HG02970 (cell line): Measurements from ENCODE around the gene PNMA6F.
"Not testable (repeated sequence)": the region's sequence is repeated elsewhere in the genome, so short reads cannot be mapped to it uniquely, and the experiment has no call there.

ENCODE experiments used
- ATAC-seq: cut with Tn5 transposase; IDR thresholded peaks from one replicate; pipeline ENCODE4 v1.9.1; 2021; ENCODE audit warnings: mild to moderate bottlenecking, moderate library complexity, moderate number of reproducible peaks; ENCODE audit not compliant: unreplicated experiment, low FRiP score

PNMA6F gene

DNA sequence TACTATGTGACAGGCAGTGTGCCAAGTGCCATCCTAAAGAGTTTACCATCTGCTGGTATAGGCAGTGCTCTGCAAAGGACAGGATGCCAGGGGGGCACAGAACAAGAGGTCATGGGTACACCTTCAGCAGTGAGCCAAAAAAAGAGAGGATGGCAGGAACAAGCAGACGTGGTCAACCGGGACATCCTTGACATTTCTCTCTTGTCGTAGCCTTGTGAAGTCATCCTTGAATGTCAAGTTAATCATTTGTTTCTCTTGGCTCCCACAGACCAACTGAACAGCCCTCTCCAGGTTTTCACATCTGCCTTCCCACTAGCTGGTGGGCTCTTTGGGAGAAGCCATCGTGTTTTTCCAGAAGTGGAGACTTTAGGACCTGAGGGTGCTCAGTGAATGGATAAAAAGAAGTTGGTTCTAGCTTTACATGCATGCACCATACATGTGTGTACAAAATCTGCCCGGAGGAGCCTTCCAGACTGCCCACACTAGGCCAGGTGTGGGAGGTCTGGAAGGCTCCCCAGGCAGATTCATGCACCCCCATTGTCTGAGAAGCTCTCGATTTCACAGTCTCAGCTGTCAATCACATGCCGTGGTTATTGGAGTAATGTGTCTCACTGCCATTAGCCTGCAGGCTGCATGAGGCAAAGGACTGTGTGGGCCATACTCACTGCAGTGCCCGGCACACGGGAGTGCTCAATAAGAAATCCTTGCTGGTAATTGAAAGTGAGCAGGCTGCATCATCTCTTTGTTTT is 16.4 kb downstream of the PNMA6F start:
- no peak for ATAC-seq

GRCh38 chrX:153303276-153304262 is 18.0 kb downstream of the PNMA6F start:
- ATAC-seq = no peak

DNA sequence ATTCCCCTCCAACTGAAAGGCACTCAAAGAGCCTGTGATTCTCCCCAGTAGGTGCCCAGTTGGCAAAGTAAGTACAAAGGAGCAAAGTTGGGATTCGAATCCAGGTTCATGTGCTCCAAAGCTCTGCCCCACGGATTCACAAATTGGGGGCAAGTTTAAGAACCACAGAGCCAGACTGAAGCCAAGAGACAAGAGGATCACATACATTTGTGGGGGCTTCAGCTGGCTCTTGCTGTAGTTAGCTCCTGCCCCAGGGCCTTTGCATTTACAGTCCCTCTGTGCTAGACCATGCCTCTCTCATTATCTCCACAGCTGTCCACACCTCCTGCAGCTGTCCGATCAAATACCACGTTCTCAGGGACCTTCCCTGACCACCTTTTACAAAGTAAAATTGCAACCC is 18.8 kb downstream of the PNMA6F start:
- no peak for ATAC-seq

DNA sequence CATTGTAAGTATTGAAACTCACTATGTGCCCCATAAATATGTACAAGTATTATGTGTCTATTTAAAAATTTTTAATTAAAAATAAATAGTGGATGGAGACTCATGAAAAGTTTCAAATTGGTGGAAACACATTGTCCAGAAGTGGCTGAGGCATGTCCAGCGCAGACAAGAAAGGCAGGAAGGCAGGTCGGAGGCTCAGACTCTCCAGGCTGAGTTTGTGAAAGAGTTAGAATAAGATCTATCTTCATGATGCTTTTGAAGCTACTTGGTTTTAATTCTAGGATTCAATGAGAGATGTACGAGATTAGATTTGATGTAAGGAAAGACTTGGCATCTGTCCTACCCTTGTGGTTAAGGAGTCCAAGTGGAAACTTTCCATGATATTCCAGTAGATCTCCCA is 19.8 kb downstream of the PNMA6F start:
- no peak for ATAC-seq

DNA sequence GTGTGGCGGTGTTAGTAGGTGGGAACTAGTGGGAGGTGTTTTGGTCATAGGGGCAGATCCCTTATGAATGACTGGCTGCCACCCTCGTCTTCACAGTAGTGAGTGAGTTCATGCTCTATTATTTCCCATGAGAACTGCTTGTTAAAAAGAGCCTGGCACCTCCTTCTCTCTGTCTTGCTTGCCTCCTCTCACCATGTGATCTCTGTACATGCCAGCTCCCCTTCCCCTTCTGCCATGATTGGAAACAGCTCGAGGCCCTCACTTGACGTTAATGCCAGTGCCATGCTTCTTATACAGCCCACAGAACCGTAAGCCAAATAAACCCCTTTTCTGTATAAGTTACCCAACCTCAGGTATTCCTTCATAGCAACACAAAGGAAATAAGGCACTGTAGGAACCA is 21.7 kb downstream of the PNMA6F start:
- no peak for ATAC-seq

DNA sequence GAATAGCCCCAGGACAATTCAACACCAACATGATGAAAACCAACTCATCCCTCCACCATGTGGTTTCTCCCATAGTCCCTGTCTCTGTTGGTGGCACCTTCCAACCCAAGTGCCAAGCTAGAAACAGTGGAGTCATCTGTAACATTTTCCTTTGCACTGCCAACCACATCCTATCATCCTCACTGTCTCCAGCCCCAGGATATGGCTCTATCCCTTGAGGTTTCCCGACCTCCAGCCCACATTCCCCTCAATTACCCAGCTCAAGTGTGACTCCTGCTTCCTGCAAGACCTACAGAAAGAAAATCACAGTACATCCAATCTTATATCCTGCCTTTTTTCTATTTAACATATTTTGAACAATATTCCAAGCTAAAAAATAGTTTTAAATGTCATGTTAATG is 24.2 kb downstream of the PNMA6F start:
- no peak for ATAC-seq

GRCh38 chrX:153293485-153294071 is 28.0 kb downstream of the PNMA6F start:
- ATAC-seq = not testable (repeated sequence)

DNA sequence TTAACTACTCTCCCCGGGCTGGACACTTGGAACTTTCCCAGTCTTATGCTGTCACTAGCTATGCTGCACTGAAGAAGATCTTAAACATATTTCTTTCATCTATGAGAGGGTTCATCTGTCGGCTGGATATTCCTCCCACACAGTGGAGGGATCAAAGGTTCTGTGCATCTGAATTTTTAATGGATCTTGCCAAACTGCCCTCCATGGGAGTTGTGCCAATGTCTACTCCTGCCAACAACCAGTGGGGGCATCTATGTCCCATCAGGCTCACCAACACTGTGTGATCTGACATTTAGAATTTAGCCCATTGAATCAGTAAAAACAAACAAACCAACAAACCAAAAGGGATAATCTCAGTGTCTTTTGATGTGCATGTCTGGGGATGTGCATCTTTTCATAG is 32.8 kb downstream of the PNMA6F start:
- ATAC-seq = not testable (repeated sequence)

DNA sequence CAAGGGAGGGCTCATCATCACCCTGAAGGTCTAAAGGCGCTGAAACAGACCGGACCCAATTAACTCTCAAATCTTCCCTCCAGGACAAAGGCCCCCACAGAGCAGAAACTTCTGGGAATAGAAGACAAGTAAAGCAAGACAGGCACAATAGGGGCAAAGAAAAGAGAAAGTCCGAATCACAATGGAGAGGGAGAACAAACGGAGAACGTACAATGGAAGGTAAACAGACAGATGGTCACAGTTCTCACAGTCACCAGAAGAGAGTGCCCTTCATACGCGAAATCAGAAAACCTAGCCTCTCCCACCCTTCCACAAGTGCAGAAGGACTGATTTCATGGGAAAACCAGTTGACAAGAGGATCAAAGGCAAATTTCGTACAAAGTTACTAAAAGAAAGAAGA is 35.9 kb downstream of the PNMA6F start:
- ATAC-seq = not testable (repeated sequence)

GRCh38 chrX:153283982-153284381 is 37.6 kb downstream of the PNMA6F start:
- not testable (repeated sequence) for ATAC-seq

DNA sequence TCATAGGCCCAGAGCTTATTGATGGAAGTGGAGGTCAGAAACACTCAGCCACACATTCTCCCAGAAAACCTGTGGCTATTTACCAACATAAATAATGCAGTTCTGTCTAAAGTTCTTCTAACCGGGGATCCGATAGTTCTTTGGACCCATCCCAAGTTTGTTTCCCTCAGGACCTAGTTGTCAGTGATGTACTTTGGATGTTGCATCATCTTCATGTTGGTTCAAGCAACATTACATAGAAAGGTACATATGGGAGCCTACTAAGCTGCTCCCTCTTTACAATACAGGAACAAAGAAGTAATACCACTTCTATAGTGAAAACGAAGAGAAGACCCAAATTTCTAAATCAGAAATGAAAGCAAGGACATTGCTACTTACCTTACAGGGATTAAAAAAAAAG is 39.8 kb downstream of the PNMA6F start:
- not testable (repeated sequence) for ATAC-seq

DNA sequence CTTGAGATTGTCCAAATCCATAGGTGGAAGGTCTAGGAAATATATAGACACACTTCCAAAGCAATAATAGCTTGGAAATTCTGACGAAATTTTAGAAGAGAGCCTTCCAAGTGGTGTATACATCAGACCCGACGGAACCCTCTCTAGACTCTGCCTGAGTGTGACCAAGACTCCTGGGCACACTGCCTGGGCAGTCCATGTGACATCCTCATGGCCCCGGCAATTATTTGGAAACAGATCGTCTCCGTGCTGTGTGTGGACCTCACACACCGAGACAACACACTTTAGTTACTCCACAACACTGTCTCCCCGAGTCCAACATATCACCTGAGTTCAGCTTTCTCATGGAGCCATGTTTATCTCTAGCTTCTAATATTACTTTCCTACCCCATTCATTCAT is 42.3 kb downstream of the PNMA6F start:
- ATAC-seq = not testable (repeated sequence)

DNA sequence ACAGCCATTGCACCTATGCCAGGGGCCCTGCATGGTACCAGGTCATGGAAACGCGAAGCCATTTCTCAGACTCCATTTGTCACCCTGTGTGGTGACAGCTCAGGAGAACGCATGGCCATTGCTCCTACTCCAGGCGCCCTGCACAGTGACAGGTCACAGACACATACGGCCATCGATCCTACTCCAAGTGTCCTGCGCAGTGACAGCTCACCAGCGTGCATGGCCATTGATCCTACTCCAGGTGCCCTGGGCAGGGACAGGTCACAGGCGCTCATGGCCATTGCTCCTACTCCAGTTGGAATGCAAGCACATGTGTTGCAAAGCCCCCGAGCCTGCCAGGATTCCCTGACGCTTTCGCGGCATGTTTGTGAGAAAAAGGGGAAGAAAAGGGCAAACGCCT is 45.5 kb downstream of the PNMA6F start:
- ATAC-seq = not testable (repeated sequence)

DNA sequence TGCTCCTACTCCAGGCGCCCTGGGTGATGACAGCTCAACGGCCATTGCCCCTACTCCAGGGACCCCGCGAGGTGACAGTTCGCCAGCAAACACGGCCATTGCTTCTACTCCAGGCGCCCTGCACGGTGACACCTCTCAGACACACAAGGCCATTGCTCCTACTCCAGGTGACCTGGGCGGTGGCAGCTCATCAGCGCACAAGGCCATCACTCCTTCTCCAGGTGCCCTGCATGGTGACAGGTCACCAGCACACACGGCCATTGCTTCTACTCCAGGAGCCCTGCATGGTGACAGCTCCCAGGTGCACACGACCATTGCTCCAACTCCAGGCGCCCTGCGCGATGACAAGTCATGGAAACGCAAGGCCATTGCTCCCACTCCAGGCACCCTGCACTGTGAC is 46.1 kb downstream of the PNMA6F start:
- not testable (repeated sequence) for ATAC-seq

DNA sequence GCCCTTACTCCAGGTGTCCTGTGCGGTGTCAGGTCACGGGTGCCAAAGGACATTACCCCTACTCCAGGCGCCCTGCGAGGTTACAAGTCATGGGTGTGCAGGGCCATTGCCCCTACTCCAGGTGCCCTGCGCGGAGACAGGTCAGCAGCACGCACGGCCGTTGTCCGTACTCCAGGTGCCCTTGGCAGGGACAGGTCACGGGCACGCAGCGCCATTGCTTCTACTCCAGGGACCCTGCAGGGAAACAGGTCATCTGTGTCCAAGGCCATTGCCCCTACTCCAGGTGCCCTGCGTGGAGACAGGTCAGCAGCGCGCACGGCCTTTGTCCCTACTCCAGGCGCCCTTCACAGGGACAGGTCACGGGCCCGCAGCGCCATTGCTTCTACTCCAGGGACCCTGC is 49.0 kb downstream of the PNMA6F start:
- ATAC-seq = not testable (repeated sequence)

DNA sequence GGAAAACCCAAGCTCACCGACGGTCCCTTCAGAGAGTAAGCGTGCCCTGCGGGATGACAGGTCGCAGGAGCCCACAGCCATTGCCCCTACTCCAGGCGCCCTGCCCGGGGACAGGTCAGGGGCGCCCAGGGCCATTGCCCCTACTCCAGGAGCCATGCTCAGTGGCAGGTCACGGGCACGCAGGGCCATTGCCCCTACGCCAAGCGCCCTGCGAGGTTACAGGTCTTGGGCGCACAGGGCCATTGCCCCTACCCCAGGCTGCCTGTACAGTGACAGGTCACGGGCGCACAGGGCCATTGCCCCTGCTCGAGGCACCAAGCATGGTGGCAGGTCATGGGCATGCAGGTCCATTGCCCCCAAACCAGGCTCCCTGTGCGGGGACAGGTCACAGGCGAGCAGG is 49.5 kb downstream of the PNMA6F start:
- not testable (repeated sequence) for ATAC-seq
